Measurements from ENCODE around the gene ADAMTS5. TPM values are rescaled to one million over a fixed set of nuclear protein-coding genes. Genes with fewer than 3 reads are reported as not detected.

ADAMTS5 gene
- total RNA-seq, 4 donors from 2014 or later = 4.3 to 9.0 (median 7.4) TPM

- H3K27me3 ChIP-seq = no peaks in the 10 kb centered on the region
- intact Hi-C loops (cut with DNase I; ENCODE audit: low total_unique reads) (no loop called here), in situ Hi-C loops (cut with MboI; ENCODE audit: low sequenced_read_pairs in 4 of 4) (no loop called here)
- no peak overlapping the region for H3K27ac ChIP-seq
- no peak for DNase-seq
- ATAC-seq = no peak
- no peaks in the 10 kb centered on the region for H3K36me3 ChIP-seq
- H3K4me3 ChIP-seq = no peak overlapping the region
- TF ChIP-seq POLR2A (IDR thresholded peaks at IDR 0.05) (no peak), CTCF (IDR thresholded peaks at IDR 0.05 in 4 of 5, conservative IDR thresholded peaks at IDR 0.05 in 1 of 5) (no peak)
- H3K4me1 ChIP-seq = no peaks in the 10 kb centered on the region
- H3K9me3 ChIP-seq = no peaks in the 10 kb centered on the region
These were observed 82.5 kb downstream of the ADAMTS5 start for GRCh38 chr21:26884436-26884835.

- H3K36me3 ChIP-seq = no peaks in the 10 kb centered on the region
- no peaks in the 10 kb centered on the region for H3K27me3 ChIP-seq
- no peaks in the 10 kb centered on the region for H3K9me3 ChIP-seq
- DNase-seq (peak in 1 of 2 donors; percentile 18), ATAC-seq (peak; percentile 46 to 62)
- no peak for TF ChIP-seq POLR2A (IDR thresholded peaks at IDR 0.05)
- TF ChIP-seq CTCF (IDR thresholded peaks at IDR 0.05 in 4 of 5, conservative IDR thresholded peaks at IDR 0.05 in 1 of 5) = no peak
- no peaks in the 10 kb centered on the region for H3K4me1 ChIP-seq
- intact Hi-C loops (cut with DNase I; ENCODE audit: low total_unique reads) (no loop called here), in situ Hi-C loops (cut with MboI; ENCODE audit: low sequenced_read_pairs in 4 of 4) (no loop called here)
- no peak overlapping the region for H3K27ac ChIP-seq
- H3K4me3 ChIP-seq = no peak overlapping the region
These were observed 83.1 kb downstream of the ADAMTS5 start for GRCh38 chr21:26883768-26884167.

DNA sequence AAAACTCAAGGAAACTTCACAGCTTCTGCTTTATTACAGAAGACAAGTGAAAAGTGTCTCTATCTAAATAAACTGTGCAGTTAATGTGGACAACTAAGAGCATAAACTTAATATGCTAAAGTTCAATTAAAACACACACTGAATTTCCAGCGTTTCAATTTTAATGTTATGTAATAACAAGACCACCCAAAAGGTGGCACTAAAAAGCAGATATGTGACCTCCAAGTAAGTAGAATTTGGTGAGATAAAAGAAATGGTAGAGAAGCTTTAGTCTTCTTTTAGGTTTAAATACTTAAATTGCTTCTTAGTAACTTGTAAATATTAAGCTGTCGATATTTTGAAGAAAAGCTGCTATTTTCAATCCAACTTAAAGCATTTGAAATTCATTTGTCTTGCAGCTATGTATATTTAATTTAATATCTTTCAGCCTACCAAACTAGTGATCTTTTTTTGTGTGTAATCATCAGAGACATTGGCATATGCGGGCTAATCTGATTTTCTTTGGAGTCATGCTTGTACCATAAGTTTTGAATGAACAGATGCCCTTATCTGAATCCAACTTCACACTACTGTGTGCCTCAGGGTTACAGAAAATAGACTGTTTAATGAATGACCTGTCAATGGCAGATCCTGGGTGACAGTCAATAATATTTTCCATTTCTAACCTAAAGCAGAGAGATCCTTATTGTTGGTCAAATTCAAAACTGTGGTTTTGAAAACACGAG is 85.2 kb downstream of the ADAMTS5 start:
- DNase-seq (no peak), ATAC-seq (no peak)
- in situ Hi-C loops (cut with MboI; ENCODE audit: low sequenced_read_pairs in 4 of 4) = no loop called here
- no peaks in the 10 kb centered on the region for H3K36me3 ChIP-seq
- TF ChIP-seq POLR2A (IDR thresholded peaks at IDR 0.05) = no peak
- TF ChIP-seq CTCF (IDR thresholded peaks at IDR 0.05 in 4 of 5, conservative IDR thresholded peaks at IDR 0.05 in 1 of 5) = peak in 2 of 5 experiments; percentile 9 to 32
- no peaks in the 10 kb centered on the region for H3K4me1 ChIP-seq
- H3K4me3 ChIP-seq = no peak overlapping the region
- H3K27me3 ChIP-seq = no peaks in the 10 kb centered on the region
- intact Hi-C loops (cut with DNase I; ENCODE audit: low total_unique reads) = no loop called here
- no peaks in the 10 kb centered on the region for H3K9me3 ChIP-seq
- no peak overlapping the region for H3K27ac ChIP-seq

- DNase-seq = no peak
- no peaks in the 10 kb centered on the region for H3K27me3 ChIP-seq
- H3K36me3 ChIP-seq = no peaks in the 10 kb centered on the region
- peaks cover 0 to 3% (median 0%) of the 10 kb centered on the region in 3 donors for H3K9me3 ChIP-seq
- ATAC-seq = no peak
- no peaks in the 10 kb centered on the region for H3K4me1 ChIP-seq
- intact Hi-C loops (cut with DNase I; ENCODE audit: low total_unique reads) = no loop called here
- H3K27ac ChIP-seq = no peak overlapping the region
- TF ChIP-seq CTCF (IDR thresholded peaks at IDR 0.05 in 4 of 5, conservative IDR thresholded peaks at IDR 0.05 in 1 of 5) (no peak), POLR2A (IDR thresholded peaks at IDR 0.05) (no peak)
- in situ Hi-C loops (cut with MboI; ENCODE audit: low sequenced_read_pairs in 4 of 4) = no loop called here
- H3K4me3 ChIP-seq = no peak overlapping the region
These were observed 89.9 kb downstream of the ADAMTS5 start for GRCh38 chr21:26877018-26877417.
